HUES48 (cell line): ENCODE data around the gene ZNF324.
"Not testable (repeated sequence)": the region's sequence is repeated elsewhere in the genome, so short reads cannot be mapped to it uniquely, and the experiment has no call there.

Experiments
- H3K27ac ChIP-seq: one replicate; pipeline ENCODE4 v1.7.0; 2013; ENCODE audit warnings: low read depth, low read length, inconsistent platforms
- H3K27me3 ChIP-seq: 2 replicates; pipeline ENCODE4 v1.6.1; 2013; ENCODE audit warnings: mild to moderate bottlenecking, low read length; ENCODE audit not compliant: control insufficient read depth, insufficient read depth
- H3K36me3 ChIP-seq: 2 replicates; pipeline ENCODE4 v1.6.1; 2013; ENCODE audit warnings: low read length; ENCODE audit not compliant: control insufficient read depth, insufficient read depth
- H3K4me1 ChIP-seq: 2 replicates; pipeline ENCODE4 v1.6.1; 2013; ENCODE audit warnings: mild to moderate bottlenecking, low read length; ENCODE audit not compliant: control insufficient read depth, insufficient read depth
- H3K4me3 ChIP-seq: 2 replicates; pipeline ENCODE4 v1.5.1; 2013; ENCODE audit warnings: mild to moderate bottlenecking, low read depth, low read length
- H3K9ac ChIP-seq: 2 replicates; pipeline ENCODE4 v1.6.1; 2013; ENCODE audit warnings: mild to moderate bottlenecking, low read depth, low read length, moderate library complexity
- H3K9me3 ChIP-seq: 2 replicates; pipeline ENCODE4 v1.6.1; 2013; ENCODE audit warnings: low read length; ENCODE audit not compliant: control insufficient read depth, insufficient read depth

ZNF324 gene

GRCh38 chr19:58507602-58508223 is 40.8 kb downstream of the ZNF324 start:
- not testable (repeated sequence) for H3K27me3 ChIP-seq, H3K4me3 ChIP-seq, H3K36me3 ChIP-seq, H3K4me1 ChIP-seq, H3K27ac ChIP-seq, H3K9me3 ChIP-seq, H3K9ac ChIP-seq

- H3K36me3 ChIP-seq, result no peaks in the 10 kb centered on the region
- no peaks in the 10 kb centered on the region for H3K27me3 ChIP-seq
- H3K4me1 ChIP-seq, result peaks cover 4% of the 10 kb centered on the region; the same call in 1 of the 2 replicates
- no peak overlapping the region for H3K27ac ChIP-seq
- no peak overlapping the region for H3K9ac ChIP-seq
- H3K9me3 ChIP-seq, result no peaks in the 10 kb centered on the region
- no peak overlapping the region for H3K4me3 ChIP-seq
Observed at GRCh38 chr19:58509731-58510083, 42.8 kb downstream of the ZNF324 start.

- Histone ChIP-seq H3K4me3 (no peak overlapping the region), H3K36me3 (no peaks in the 10 kb centered on the region), H3K27me3 (no peaks in the 10 kb centered on the region), H3K4me1 (peaks cover 7% of the 10 kb centered on the region), H3K9me3 (no peaks in the 10 kb centered on the region), H3K9ac (no peak overlapping the region), H3K27ac (no peak overlapping the region)
Observed at GRCh38 chr19:58510084-58510862, 43.4 kb downstream of the ZNF324 start.

DNA sequence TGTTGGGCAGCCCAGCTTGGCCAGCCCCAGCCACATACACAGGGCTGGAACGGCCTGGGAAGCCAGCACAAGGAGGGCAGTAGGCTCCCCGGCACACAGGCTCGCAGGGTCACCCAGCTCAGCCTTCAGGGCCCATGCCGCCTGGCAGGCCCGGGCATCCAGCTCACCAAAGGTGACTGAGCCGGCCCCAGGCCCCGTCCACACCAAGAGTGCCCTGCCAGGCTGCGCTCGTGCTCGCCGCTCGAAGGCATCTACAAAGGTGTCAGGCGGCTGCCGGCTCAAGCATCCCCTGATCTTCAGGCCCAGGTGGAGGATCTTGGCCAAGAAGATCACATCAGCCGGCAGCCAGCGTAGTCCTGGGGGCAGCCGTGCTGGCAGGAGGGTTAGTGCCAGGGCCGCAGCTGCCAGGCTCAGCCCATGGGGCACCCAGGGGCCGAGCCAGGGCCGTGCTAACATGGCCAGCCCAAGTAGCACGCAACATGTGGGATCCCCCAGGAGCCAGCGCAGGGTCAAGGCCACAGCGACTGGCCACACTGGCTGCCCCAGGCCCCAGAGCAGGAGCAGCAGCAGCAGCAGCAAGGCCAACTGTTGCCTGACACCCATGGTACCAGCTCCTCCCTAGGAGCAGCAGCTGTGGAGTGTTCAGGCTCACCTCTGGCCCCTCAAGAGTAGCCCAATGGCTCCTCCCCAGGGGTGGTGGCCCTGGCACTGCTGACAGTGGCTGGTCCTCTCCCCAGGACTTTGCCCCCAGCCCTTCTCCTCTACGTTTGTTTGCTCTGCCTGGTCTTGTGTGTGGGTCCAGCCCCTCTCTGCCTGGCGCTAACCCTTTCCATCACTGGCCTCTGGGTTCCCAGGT is 44.7 kb downstream of the ZNF324 start, which contains the start of gene SLC27A5:
Gene SLC27A5, minus strand, starts transcription at position 640 of the 856 bp plus-strand sequence. Its CDS starts 37 bp downstream, at position 603.
- no peak within 1 kb of the TSS for H3K9ac ChIP-seq
- H3K4me1 ChIP-seq, result peaks cover 15% of the 10 kb centered on the region
- H3K27ac ChIP-seq, result no peak within 1 kb of the TSS
- no peak within 1 kb of the TSS for H3K4me3 ChIP-seq
- H3K27me3 ChIP-seq, result no peaks in the 10 kb centered on the region
- H3K9me3 ChIP-seq, result no peaks in the 10 kb centered on the region
- no peaks in the 10 kb centered on the region for H3K36me3 ChIP-seq

DNA sequence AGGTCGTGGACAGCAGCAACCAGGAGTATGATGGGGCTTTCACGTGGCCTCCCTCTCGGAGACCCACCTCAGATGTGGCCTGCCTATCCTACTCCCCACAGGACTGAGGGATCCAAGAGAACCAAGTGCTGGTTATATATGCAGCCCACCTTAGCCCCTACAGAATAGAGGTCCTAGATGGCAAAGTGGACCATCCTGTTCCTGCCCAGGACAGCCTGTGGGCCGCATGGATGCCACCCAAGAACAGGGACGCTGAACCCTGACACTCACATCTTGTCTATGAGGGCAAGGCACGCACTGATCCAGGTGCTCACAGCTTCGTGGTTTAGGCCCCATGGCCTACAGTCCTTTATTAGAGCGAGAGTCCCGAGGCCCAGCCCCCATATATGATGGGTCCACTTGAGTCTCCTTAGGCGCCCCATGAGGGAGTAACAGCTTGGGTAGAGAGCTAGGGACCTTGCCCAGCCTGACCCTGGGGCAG is 46.4 kb downstream of the ZNF324 start:
- H3K27ac ChIP-seq, result peak overlapping the region; percentile 20
- H3K4me3 ChIP-seq, result no peak overlapping the region
- H3K9ac ChIP-seq, result no peak overlapping the region
- peaks cover 15% of the 10 kb centered on the region for H3K4me1 ChIP-seq
- H3K27me3 ChIP-seq, result no peaks in the 10 kb centered on the region
- peaks cover 3% of the 10 kb centered on the region; the same call in 1 of the 2 replicates for H3K36me3 ChIP-seq
- H3K9me3 ChIP-seq, result no peaks in the 10 kb centered on the region

GRCh38 chr19:58513694-58514563 is 47.0 kb downstream of the ZNF324 start:
- Histone ChIP-seq H3K9ac (peak overlapping the region; percentile 46; the same call in 1 of the 2 replicates), H3K9me3 (no peaks in the 10 kb centered on the region), H3K36me3 (peaks cover 3% of the 10 kb centered on the region; the same call in 1 of the 2 replicates), H3K4me3 (peak overlapping the region; percentile 62), H3K27me3 (no peaks in the 10 kb centered on the region), H3K27ac (peak overlapping the region; percentile 79), H3K4me1 (peaks cover 20% of the 10 kb centered on the region)

DNA sequence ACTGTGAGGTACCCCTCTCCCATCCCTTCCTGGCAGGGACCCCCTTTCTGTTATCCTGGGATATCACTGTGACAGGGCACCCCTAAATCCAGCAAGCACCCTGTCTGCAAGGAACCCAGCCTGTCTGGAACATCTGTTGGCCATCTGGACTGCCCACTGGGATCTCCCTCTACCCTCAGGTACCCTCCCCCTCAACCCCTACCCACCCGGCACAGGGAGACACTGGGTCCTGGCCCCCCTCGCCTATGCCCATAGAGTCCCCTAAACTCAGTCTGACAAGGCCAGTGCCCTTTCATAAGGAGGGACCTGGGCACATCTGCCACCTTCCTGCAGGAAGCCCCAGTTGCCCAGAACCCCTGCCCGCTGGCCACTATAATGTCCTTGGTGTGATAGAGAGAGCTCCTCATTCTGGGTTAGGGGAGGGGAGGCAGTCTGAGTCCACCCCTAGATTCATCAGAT is 47.7 kb downstream of the ZNF324 start:
- peak overlapping the region; percentile 62 for H3K4me3 ChIP-seq
- H3K9me3 ChIP-seq, result no peaks in the 10 kb centered on the region
- H3K36me3 ChIP-seq, result peaks cover 3% of the 10 kb centered on the region; the same call in 1 of the 2 replicates
- H3K27ac ChIP-seq, result peak overlapping the region; percentile 79
- H3K27me3 ChIP-seq, result no peaks in the 10 kb centered on the region
- peaks cover 20% of the 10 kb centered on the region for H3K4me1 ChIP-seq
- peak overlapping the region; percentile 32; the same call in 1 of the 2 replicates for H3K9ac ChIP-seq

GRCh38 chr19:58515259-58515658 is 48.4 kb downstream of the ZNF324 start:
- Histone ChIP-seq H3K9ac (no peak overlapping the region), H3K36me3 (peaks cover 3% of the 10 kb centered on the region; the same call in 1 of the 2 replicates), H3K4me3 (peak overlapping the region; percentile 2; the same call in 1 of the 2 replicates), H3K27ac (peak overlapping the region; percentile 89), H3K4me1 (peaks cover 21% of the 10 kb centered on the region), H3K27me3 (no peaks in the 10 kb centered on the region), H3K9me3 (no peaks in the 10 kb centered on the region)

DNA sequence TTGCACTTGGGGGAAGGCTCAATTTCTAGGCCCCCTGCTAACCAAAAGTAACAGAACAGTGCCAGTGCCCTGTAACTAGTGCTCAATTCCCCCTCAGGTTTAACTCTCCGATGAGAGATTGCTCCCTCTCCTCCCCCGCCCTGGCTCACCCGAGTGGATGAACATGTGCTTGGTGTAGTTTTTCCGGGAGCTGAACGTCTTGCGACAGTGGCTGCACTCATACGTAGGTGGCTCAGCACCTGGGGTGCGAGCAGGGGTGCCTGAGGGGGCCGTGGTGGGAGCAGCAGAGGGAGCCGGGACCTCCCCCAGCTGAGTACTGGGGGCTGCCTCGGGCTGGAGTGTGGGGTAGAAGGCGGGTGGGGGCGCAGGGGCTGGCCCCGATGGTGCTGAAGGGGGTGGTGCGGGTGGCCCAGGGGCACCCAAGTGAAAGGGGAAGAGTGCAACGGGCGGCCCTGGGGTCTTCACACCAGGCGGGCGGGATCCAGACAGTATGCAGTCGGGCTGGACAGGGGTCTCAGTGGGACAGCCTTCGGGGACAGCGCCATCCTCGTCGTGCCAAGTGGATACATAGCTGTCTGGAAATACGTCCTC is 49.5 kb downstream of the ZNF324 start:
- peaks cover 3% of the 10 kb centered on the region; the same call in 1 of the 2 replicates for H3K36me3 ChIP-seq
- H3K9me3 ChIP-seq, result no peaks in the 10 kb centered on the region
- H3K4me3 ChIP-seq, result no peak overlapping the region
- H3K27ac ChIP-seq, result peak overlapping the region; percentile 89
- H3K27me3 ChIP-seq, result no peaks in the 10 kb centered on the region
- H3K9ac ChIP-seq, result no peak overlapping the region
- H3K4me1 ChIP-seq, result peaks cover 24% of the 10 kb centered on the region
